ENCODE measurements around the gene LRRC19.

GRCh38 chr9:27054841-27055240 is 49.4 kb upstream of the LRRC19 start:
- TF ChIP-seq EZH2 (IDR thresholded peaks at IDR 0.05; ENCODE audit: borderline replicate concordance, low read length) = no peak
- TF ChIP-seq CTCF (conservative IDR thresholded peaks at IDR 0.05 in 1 of 2, IDR thresholded peaks at IDR 0.05 in 1 of 2; ENCODE audit: extremely low read depth in 1 of 2, insufficient read depth in 1 of 2, low read depth in 1 of 2, low read length in 2 of 2) = no peak
